B cell (primary cell): ENCODE measurements around the gene LLPH. TPM values are rescaled to one million over a fixed set of nuclear protein-coding genes. Genes with fewer than 3 reads are reported as not detected.

Source experiments
- ATAC-seq: fragments of 200-7000 bp; cut with Tn5 transposase; one replicate; pipeline ENCODE4 v1.10.0; 2021; ENCODE audit warnings: low read depth, mild to moderate bottlenecking, moderate number of reproducible peaks, moderate library complexity
- CTCF ChIA-PET: fragments of 350-600 bp; sonication (Branson Sonifier 250); formaldehyde crosslinking; loops from one replicate; lab custom pipeline; 2021; ENCODE audit warnings: antibody characterized with exemption, inconsistent platforms; lab: Charles Lee
- POLR2A ChIA-PET: fragments of 350-600 bp; sonication (Branson Sonifier 250); formaldehyde crosslinking; loops from one replicate; lab custom pipeline; 2021; ENCODE audit warnings: antibody characterized with exemption; lab: Charles Lee
- DNase-seq: peaks from one replicate; pipeline ENCODE4 v3.0.0; 2013
- H2AFZ ChIP-seq: 2 replicates; pipeline ENCODE4 v1.6.1; 2012; ENCODE audit warnings: mild to moderate bottlenecking, low read depth, low read length; ENCODE audit not compliant: insufficient read depth, poor library complexity, severe bottlenecking
- H3K27ac ChIP-seq, 2 donors: 1 replicate in 1 of 2; 2 replicates in 1 of 2; pipeline ENCODE4 v1.5.1; 2012 to 2013; ENCODE audit warnings: low read length in 2 of 2, mild to moderate bottlenecking in 2 of 2, moderate library complexity in 1 of 2
- H3K27me3 ChIP-seq, 4 experiments: fragments of 200-600 bp in 1 of 4; sonication (generic) in 1 of 4; replicated peaks in 1 of 4; 1 replicate in 2 of 4; 2 replicates in 2 of 4; pipeline versions ENCODE4 v1.6.1 to v1.7.0; 2013 to 2016; ENCODE audit warnings: low read length in 3 of 4, mild to moderate bottlenecking in 2 of 4, mixed read lengths in 1 of 4, moderate library complexity in 1 of 4; ENCODE audit not compliant: insufficient read depth in 4 of 4, control insufficient read depth in 3 of 4; ENCODE audit errors: control extremely low read depth in 1 of 4
- H3K36me3 ChIP-seq, 2 experiments: replicated peaks in 1 of 2; 1 replicate in 1 of 2; 2 replicates in 1 of 2; pipeline versions ENCODE4 v1.6.1 to v1.7.1; 2013; ENCODE audit warnings: low read length in 1 of 2; ENCODE audit not compliant: insufficient read depth in 2 of 2, control insufficient read depth in 1 of 2; ENCODE audit errors: control extremely low read depth in 1 of 2, extremely low read depth in 1 of 2
- H3K4me1 ChIP-seq, 2 donors: fragments of 200-600 bp in 1 of 2; sonication (generic) in 1 of 2; 1 replicate in 1 of 2; 2 replicates in 1 of 2; pipeline versions ENCODE4 v1.5.1 to v1.6.1; 2013 to 2017; ENCODE audit warnings: low read length in 2 of 2; ENCODE audit not compliant: control insufficient read depth in 2 of 2, insufficient read depth in 2 of 2
- H3K4me2 ChIP-seq: replicated peaks from 2 replicates; pipeline ENCODE3; 2012; ENCODE audit warnings: mild to moderate bottlenecking, low read depth, low read length; ENCODE audit not compliant: poor library complexity, severe bottlenecking
- H3K4me3 ChIP-seq, 5 experiments: fragments of 200-600 bp in 1 of 5; sonication (generic) in 1 of 5; 1 replicate in 3 of 5; 2 replicates in 2 of 5; pipeline versions ENCODE4 v1.5.1 to v1.7.0; 2011 to 2016; ENCODE audit warnings: low read length in 4 of 5, mild to moderate bottlenecking in 4 of 5, low read depth in 2 of 5, control low read depth in 1 of 5, moderate library complexity in 1 of 5; ENCODE audit not compliant: insufficient read depth in 1 of 5; ENCODE audit errors: control extremely low read depth in 1 of 5, extremely low read depth in 1 of 5
- H3K79me2 ChIP-seq: fragments of 200-600 bp; sonication (generic); one replicate; pipeline ENCODE4 v1.6.0; 2016; ENCODE audit warnings: low read length; ENCODE audit not compliant: control insufficient read depth, insufficient read depth
- H3K9ac ChIP-seq: fragments of 200-600 bp; sonication (generic); 2 replicates; pipeline ENCODE4 v1.6.1; 2017; ENCODE audit warnings: mild to moderate bottlenecking, low read length, moderate library complexity
- H3K9me3 ChIP-seq, 3 donors: one replicate each; pipeline versions ENCODE4 v1.6.1 to v1.7.1; 2013; ENCODE audit warnings: low read length in 2 of 3; ENCODE audit not compliant: control insufficient read depth in 2 of 3, insufficient read depth in 1 of 3; ENCODE audit errors: control extremely low read depth in 1 of 3
- H4K20me1 ChIP-seq: 2 replicates; pipeline ENCODE4 v1.6.0; 2012; ENCODE audit warnings: mild to moderate bottlenecking, low read length; ENCODE audit not compliant: insufficient read depth, control insufficient read depth, poor library complexity, severe bottlenecking
- H3K27ac Mint-ChIP-seq: one replicate; pipeline ENCODE4 v1.8.0; 2021; ENCODE audit warnings: mixed read lengths
- H3K27me3 Mint-ChIP-seq: one replicate; pipeline ENCODE4 v1.8.0; 2021; ENCODE audit warnings: mixed read lengths
- H3K4me1 Mint-ChIP-seq: one replicate; pipeline ENCODE4 v1.8.0; 2021; ENCODE audit warnings: mixed read lengths
- H3K4me3 Mint-ChIP-seq: one replicate; pipeline ENCODE4 v1.8.0; 2021; ENCODE audit warnings: mixed read lengths
- H3K9me3 Mint-ChIP-seq: one replicate; pipeline ENCODE4 v1.8.0; 2022; ENCODE audit warnings: mixed read lengths; ENCODE audit not compliant: insufficient read depth
- CTCF ChIP-seq: fragments of 200-600 bp; IDR thresholded peaks from one replicate; pipeline ENCODE4 v1.8.0; 2022; ENCODE audit warnings: antibody characterized with exemption, mild to moderate bottlenecking
- EZH2 ChIP-seq: IDR thresholded peaks from 2 replicates; pipeline ENCODE4 v1.6.1; 2012; ENCODE audit warnings: borderline replicate concordance, low read depth, mild to moderate bottlenecking, moderate library complexity, low read length; ENCODE audit not compliant: insufficient read depth, poor library complexity, severe bottlenecking
- WGBS: methylation state at CpG from one replicate; pipeline ENCODE4 v1.1.5; 2013; ENCODE audit warnings: missing lambda C conversion rate; ENCODE audit not compliant: insufficient coverage; 5-methylcytosine and 5-hydroxymethylcytosine counted together
- intact Hi-C: fragments of 100-400 bp; cut with micrococcal nuclease; formaldehyde crosslinking; loops from one replicate; pipeline ENCODE4 v1.10.0; 2022
- polyA plus RNA-seq: library from polyadenylated mRNA; depleted of rRNA; stranded (reverse); fragments of >200 nt; gene quantifications from 2 replicates; pipeline ENCODE4 v1.2.3, GENCODE V29; 2012
- total RNA-seq, 2 donors: library from RNA; stranded (reverse); fragments of 120-200 nt in 1 of 2; gene quantifications; 1 replicate in 1 of 2; 2 replicates in 1 of 2; pipeline versions ENCODE4 v1.2.3 to v1.2.4, GENCODE V29; 2013 to 2022

Gene LLPH
- total and polyA plus RNA-seq, 2 donors (not counting 1 experiment from before 2014, with no cell fraction given): 2.1 to 23.4 TPM

DNA sequence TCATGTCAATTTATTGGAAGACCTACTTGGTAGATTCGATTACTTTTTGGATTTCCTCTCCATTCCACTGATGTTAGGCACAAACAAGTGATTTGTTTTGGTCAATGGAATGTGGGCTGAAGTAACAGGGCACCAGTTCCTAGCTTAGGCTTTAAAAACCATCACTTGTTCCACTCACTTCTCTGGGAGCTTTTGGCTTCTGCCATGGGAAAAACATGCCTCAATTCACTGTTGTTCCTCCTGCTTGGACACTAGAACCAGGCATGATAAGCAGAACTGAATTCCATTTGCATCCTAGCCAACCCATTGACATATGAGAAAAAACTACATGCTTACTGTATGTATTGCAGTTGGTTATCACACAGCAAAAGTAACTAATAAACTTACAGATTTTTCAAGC, 47.8 kb downstream of the LLPH start:
- intact Hi-C loops: loop anchor here (10.0 kb wide), 1 partner anchor 768 kb away; no protein-coding TSS in a partner anchor
- no peak for DNase-seq
- H3K4me3 ChIP-seq: no peak overlapping the region
- H3K27ac ChIP-seq: no peak overlapping the region
- Mint-ChIP-seq H3K9me3 (no peaks in the 10 kb centered on the region), H3K27me3 (peaks cover 39% of the 10 kb centered on the region), H3K27ac (no peak overlapping the region), H3K4me3 (no peak overlapping the region), H3K4me1 (no peaks in the 10 kb centered on the region)
- WGBS: no CpG with 5 or more reads among the region's 1 CpG
- ATAC-seq: no peak
- no peaks in the 10 kb centered on the region for H3K9me3 ChIP-seq
- H2AFZ ChIP-seq: no peak overlapping the region
- H3K4me2 ChIP-seq: no peak overlapping the region
- H3K27me3 ChIP-seq: peaks cover 0 to 6% (median 2%) of the 10 kb centered on the region in 4 experiments
- H4K20me1 ChIP-seq: no peaks in the 10 kb centered on the region
- H3K4me1 ChIP-seq: no peaks in the 10 kb centered on the region
- CTCF ChIA-PET: interaction anchor here (1.6 kb wide), 1 partner anchor 1192 kb away, joined by 5 read pairs; no protein-coding TSS in a partner anchor
- POLR2A ChIA-PET: no interaction called here
- H3K9ac ChIP-seq: no peak overlapping the region
- H3K36me3 ChIP-seq: no peaks in the 10 kb centered on the region
- TF ChIP-seq EZH2 (no peak), CTCF (no peak)
- no peaks in the 10 kb centered on the region for H3K79me2 ChIP-seq

GRCh38 chr12:66080791-66081190, 49.8 kb downstream of the LLPH start:
- H2AFZ ChIP-seq: no peak overlapping the region
- H4K20me1 ChIP-seq: no peaks in the 10 kb centered on the region
- H3K27me3 ChIP-seq: peaks cover 0 to 5% (median 2%) of the 10 kb centered on the region in 4 experiments
- H3K36me3 ChIP-seq: no peaks in the 10 kb centered on the region
- Mint-ChIP-seq H3K4me3 (no peak overlapping the region), H3K27ac (no peak overlapping the region), H3K4me1 (no peaks in the 10 kb centered on the region), H3K9me3 (no peaks in the 10 kb centered on the region), H3K27me3 (peaks cover 27% of the 10 kb centered on the region)
- ChIA-PET POLR2A (interaction anchor here (0.7 kb wide), 1 partner anchor 778 kb away, joined by 3 read pairs; no protein-coding TSS in a partner anchor), CTCF (interaction anchor here (1.0 kb wide), 1 partner anchor 24 kb away, joined by 4 read pairs; no protein-coding TSS in a partner anchor)
- H3K9ac ChIP-seq: no peak overlapping the region
- DNase-seq (no peak), ATAC-seq (no peak)
- H3K4me3 ChIP-seq: no peak overlapping the region
- H3K9me3 ChIP-seq: no peaks in the 10 kb centered on the region
- no peak overlapping the region for H3K4me2 ChIP-seq
- WGBS: 89% methylated on average over 3 of the region's 4 CpGs
- H3K27ac ChIP-seq: no peak overlapping the region
- H3K4me1 ChIP-seq: no peaks in the 10 kb centered on the region
- no peaks in the 10 kb centered on the region for H3K79me2 ChIP-seq
- no peak for TF ChIP-seq EZH2
- TF ChIP-seq CTCF: no peak
- intact Hi-C loops: loop anchor here (10.0 kb wide), 1 partner anchor 766 kb away; no protein-coding TSS in a partner anchor
